C4-2B (cell line): ENCODE measurements around the gene ICE1.
A peak's percentile ranks its signal among the peaks of the same experiment; 100 is the strongest.

ENCODE experiments used
- ZFX ChIP-seq: fragments of 450-650 bp; IDR thresholded peaks from 2 replicates; pipeline ENCODE4 v1.6.1; 2017
- TF ChIP-seq, protein P1 (sequence below): fragments of 450-650 bp; conservative IDR thresholded peaks from 2 replicates; pipeline ENCODE4 v1.5.1; 2017; ENCODE audit warnings: mild to moderate bottlenecking

DNA sequence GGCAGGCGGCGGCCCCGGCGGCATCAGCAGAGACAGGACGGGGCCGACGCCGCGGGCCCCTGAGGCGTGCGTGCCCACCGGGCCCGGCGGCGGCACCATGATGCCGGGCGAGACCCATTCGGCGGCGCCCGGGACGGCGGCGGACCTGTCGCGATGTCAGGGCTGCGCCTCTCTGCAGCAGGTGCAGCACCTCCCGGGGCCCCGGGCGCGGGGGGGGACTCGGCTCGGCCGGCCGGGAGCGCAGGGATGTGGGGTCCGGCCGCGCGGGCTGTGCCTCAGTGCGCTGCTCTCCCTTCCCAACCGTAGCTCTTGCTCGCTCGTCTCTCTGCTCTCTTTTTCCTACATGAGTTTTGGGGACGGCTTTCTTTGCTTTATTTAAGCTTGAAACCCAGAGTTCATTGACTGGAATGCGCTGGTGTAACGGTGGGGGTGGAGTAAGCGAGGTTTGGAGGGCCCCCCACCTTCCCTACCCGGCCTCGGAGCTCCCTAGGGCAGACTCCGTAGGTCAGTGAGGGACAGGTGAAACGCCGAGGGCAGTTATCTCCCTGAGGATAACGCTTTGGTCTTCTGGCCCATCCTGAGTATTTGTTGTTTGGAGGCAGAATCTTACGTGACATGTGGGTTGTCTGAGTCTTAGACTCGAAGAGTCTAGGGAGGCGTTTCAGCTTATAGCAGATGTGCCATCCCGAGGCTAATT is 490 bp downstream of the ICE1 start:
- TF ChIP-seq, protein P1, sequence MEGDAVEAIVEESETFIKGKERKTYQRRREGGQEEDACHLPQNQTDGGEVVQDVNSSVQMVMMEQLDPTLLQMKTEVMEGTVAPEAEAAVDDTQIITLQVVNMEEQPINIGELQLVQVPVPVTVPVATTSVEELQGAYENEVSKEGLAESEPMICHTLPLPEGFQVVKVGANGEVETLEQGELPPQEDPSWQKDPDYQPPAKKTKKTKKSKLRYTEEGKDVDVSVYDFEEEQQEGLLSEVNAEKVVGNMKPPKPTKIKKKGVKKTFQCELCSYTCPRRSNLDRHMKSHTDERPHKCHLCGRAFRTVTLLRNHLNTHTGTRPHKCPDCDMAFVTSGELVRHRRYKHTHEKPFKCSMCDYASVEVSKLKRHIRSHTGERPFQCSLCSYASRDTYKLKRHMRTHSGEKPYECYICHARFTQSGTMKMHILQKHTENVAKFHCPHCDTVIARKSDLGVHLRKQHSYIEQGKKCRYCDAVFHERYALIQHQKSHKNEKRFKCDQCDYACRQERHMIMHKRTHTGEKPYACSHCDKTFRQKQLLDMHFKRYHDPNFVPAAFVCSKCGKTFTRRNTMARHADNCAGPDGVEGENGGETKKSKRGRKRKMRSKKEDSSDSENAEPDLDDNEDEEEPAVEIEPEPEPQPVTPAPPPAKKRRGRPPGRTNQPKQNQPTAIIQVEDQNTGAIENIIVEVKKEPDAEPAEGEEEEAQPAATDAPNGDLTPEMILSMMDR, result no peak
- peak; percentile 61 for TF ChIP-seq ZFX
